ENCODE measurements around the gene MEI1.

MEI1 gene

DNA sequence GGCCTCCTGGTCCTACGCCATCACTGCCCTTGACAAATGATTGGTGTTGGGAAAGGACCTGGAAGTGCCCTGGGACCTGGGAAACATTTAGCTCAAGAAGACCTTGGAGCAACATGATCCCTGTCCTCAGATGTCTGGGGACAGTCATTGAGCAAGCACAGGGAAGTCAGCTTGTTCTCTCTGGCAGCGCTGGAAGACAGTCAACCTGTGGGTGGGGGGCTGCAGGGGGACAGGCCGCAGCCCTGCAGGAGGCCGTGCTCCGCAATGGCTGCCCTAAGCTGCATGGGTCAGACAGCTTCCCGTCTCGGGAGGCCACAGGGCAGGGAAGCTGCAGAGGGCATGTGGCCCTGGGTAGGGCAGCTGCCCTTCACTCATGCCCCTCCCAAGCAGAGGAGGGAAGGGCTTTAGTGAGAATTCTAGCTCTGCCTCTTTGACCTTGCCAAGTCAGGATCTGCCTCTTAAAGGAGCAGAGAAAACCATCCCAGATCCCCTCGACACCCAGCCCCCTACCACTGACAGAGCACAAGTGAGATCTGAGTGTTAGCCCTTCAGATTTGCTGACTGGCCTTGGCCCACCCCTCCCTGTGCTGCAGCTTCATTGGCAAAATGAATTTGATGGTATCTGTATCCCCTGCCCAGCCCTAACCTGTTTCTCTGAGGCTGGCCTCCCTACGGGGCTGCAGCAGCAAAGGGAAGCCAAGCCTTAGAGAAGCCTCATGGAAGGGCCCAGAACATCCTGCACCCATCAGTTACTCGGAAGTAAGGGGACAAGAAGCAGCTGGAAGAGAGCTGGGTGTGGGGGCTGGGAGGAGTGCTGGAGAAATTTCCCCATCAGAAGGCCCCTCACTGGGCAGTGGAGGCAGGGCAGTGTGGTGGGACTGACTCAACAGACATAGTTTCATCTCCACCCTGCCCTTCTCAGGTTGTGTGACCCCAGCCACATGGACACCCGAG lies 127.4 kb downstream of the MEI1 start:
- Histone ChIP-seq H3K36me3 (peaks cover 8% of the 10 kb centered on the region), H3K27me3 (no peaks in the 10 kb centered on the region), H3K9me3 (no peaks in the 10 kb centered on the region), H3K27ac (no peak overlapping the region), H3K4me1 (ENCODE audit: control insufficient read depth in 1 of 2, insufficient read depth in 1 of 2, low read depth in 1 of 2, low read length in 1 of 2) (peaks cover 0 to 4% of the 10 kb centered on the region in 2 experiments), H3K4me3 (ENCODE audit: low read depth in 1 of 2, low read length in 1 of 2) (no peak overlapping the region)
- TF ChIP-seq, protein P1, sequence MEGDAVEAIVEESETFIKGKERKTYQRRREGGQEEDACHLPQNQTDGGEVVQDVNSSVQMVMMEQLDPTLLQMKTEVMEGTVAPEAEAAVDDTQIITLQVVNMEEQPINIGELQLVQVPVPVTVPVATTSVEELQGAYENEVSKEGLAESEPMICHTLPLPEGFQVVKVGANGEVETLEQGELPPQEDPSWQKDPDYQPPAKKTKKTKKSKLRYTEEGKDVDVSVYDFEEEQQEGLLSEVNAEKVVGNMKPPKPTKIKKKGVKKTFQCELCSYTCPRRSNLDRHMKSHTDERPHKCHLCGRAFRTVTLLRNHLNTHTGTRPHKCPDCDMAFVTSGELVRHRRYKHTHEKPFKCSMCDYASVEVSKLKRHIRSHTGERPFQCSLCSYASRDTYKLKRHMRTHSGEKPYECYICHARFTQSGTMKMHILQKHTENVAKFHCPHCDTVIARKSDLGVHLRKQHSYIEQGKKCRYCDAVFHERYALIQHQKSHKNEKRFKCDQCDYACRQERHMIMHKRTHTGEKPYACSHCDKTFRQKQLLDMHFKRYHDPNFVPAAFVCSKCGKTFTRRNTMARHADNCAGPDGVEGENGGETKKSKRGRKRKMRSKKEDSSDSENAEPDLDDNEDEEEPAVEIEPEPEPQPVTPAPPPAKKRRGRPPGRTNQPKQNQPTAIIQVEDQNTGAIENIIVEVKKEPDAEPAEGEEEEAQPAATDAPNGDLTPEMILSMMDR (IDR thresholded peaks at IDR 0.05): no peak

DNA sequence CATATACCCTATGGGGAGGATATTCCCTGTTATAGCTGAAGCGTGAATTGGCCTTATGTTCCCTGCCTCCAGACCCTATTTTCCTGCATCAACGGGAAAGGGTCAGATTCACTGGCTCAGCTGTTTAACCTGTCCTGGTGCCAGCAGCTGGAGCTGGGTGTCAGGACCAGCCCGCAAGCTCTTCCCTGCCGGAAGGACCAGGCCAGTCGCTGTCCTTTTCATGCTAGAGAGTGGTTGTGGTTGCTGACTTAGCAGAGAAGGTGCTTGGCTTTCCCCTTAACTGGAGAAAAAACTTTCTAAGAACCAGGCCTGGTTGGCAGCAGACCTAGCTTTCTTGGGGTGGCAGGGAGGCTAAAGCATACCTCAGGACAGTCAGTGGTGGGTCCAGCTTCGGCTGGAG lies 128.4 kb downstream of the MEI1 start:
- H3K9me3 ChIP-seq: no peaks in the 10 kb centered on the region
- peaks cover 8% of the 10 kb centered on the region for H3K36me3 ChIP-seq
- no peak overlapping the region for H3K4me3 ChIP-seq (ENCODE audit: low read depth in 1 of 2, low read length in 1 of 2)
- H3K27me3 ChIP-seq: no peaks in the 10 kb centered on the region
- H3K27ac ChIP-seq: no peak overlapping the region
- H3K4me1 ChIP-seq (ENCODE audit: control insufficient read depth in 1 of 2, insufficient read depth in 1 of 2, low read depth in 1 of 2, low read length in 1 of 2): peaks cover 6 to 10% of the 10 kb centered on the region in 2 experiments
- TF ChIP-seq, protein P1 (IDR thresholded peaks at IDR 0.05): no peak

DNA sequence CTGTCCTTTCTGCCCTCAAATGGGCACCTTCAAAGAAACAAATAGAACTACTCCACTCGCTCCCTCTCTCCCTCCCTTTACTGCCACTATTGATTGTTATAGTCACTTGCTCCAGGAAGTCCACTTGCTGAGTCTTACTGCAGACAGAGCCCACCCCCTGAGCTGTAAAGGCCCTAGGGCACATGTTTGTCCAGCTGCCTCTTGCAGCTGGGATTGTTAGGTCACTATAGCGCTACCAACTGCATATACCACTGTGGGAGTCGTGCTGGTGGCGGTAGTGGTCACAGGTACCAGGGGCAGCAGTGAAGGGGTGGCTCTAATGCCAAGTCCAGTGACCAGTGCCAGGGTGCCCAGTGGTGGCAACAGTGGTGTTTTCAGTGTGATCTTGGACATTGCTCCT lies 129.2 kb downstream of the MEI1 start:
- H3K27ac ChIP-seq: no peak overlapping the region
- H3K4me1 ChIP-seq (ENCODE audit: control insufficient read depth in 1 of 2, insufficient read depth in 1 of 2, low read depth in 1 of 2, low read length in 1 of 2): peaks cover 6 to 10% of the 10 kb centered on the region in 2 experiments
- TF ChIP-seq, protein P1 (IDR thresholded peaks at IDR 0.05): no peak
- no peaks in the 10 kb centered on the region for H3K27me3 ChIP-seq
- H3K36me3 ChIP-seq: peaks cover 8% of the 10 kb centered on the region
- no peaks in the 10 kb centered on the region for H3K9me3 ChIP-seq
- no peak overlapping the region for H3K4me3 ChIP-seq (ENCODE audit: low read depth in 1 of 2, low read length in 1 of 2)

DNA sequence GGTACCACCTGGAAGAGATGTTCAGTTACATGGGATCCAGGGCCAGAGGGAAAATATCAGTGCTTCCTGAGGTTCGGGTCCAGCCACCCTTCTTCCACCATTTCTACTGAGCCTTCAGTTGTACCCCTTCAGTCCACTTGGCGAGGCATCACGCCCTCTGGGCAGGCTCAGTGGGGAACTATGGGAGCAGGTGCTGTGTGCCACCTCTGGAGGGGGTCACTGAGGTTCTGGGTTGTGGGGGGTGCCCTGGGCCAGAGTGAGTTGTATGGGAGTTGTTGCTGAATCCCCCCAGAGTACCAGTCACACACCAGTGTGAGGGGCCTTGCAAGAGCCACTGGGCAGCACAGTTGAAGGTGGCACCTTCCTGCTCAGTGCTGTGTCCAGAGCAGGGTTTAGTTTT lies 130.9 kb downstream of the MEI1 start:
- Histone ChIP-seq H3K36me3 (peaks cover 8% of the 10 kb centered on the region), H3K27me3 (no peaks in the 10 kb centered on the region), H3K4me1 (ENCODE audit: control insufficient read depth in 1 of 2, insufficient read depth in 1 of 2, low read depth in 1 of 2, low read length in 1 of 2) (peaks cover 14 to 22% of the 10 kb centered on the region in 2 experiments), H3K9me3 (no peaks in the 10 kb centered on the region), H3K27ac (no peak overlapping the region), H3K4me3 (ENCODE audit: low read depth in 1 of 2, low read length in 1 of 2) (no peak overlapping the region)
- TF ChIP-seq, protein P1 (IDR thresholded peaks at IDR 0.05): no peak

DNA sequence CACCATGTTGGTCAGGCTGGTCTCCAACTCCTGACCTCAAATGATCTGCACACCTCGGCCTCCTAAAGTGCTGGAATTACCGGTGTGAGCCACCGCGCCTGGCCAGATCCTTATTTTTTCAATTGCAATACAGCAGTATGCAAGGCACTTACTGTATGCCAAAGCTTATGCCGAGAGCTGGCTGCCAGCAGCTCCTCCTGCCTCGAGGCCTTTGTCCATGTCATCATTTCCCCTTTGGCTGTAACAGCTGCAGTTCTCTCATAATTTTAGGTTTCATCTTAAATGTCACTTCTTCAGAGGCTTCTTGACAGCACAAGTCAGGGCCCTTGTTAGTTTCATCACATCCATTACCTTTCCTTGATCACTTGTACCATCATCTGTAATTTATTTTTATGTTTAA lies 132.1 kb downstream of the MEI1 start:
- Histone ChIP-seq H3K4me1 (ENCODE audit: control insufficient read depth in 1 of 2, insufficient read depth in 1 of 2, low read depth in 1 of 2, low read length in 1 of 2) (peaks cover 14 to 30% of the 10 kb centered on the region in 2 experiments), H3K36me3 (peaks cover 2% of the 10 kb centered on the region), H3K27me3 (no peaks in the 10 kb centered on the region), H3K9me3 (no peaks in the 10 kb centered on the region), H3K27ac (peak overlapping the region; percentile 83), H3K4me3 (ENCODE audit: low read depth in 1 of 2, low read length in 1 of 2) (no peak overlapping the region)
- TF ChIP-seq, protein P1 (IDR thresholded peaks at IDR 0.05): no peak

Measured in neutrophil (primary cell).